GM12801 (cell line): Measurements from ENCODE around the gene HSPBP1.

Experiments
- CTCF ChIP-seq: IDR thresholded peaks from one replicate; pipeline ENCODE4 v1.5.1; 2011; ENCODE audit warnings: control low read depth; ENCODE audit not compliant: insufficient read length; ENCODE audit errors: extremely low read depth

The HSPBP1 gene

GRCh38 chr19:55255618-55256423 lies 24.1 kb downstream of the HSPBP1 start:
- no peak for TF ChIP-seq CTCF

GRCh38 chr19:55254625-55254977 lies 25.3 kb downstream of the HSPBP1 start:
- no peak for TF ChIP-seq CTCF

- TF ChIP-seq CTCF, result no peak
These were observed 25.9 kb downstream of the HSPBP1 start for GRCh38 chr19:55253842-55254624.

- no peak for TF ChIP-seq CTCF
These were observed 26.9 kb downstream of the HSPBP1 start for GRCh38 chr19:55252760-55253663.

GRCh38 chr19:55251341-55252081 lies 28.4 kb downstream of the HSPBP1 start:
- TF ChIP-seq CTCF, result no peak

- TF ChIP-seq CTCF, result no peak
These were observed 29.5 kb downstream of the HSPBP1 start for GRCh38 chr19:55250262-55251036.
